CD4-positive, alpha-beta T cell treated with Interleukin-4 for 4 hours (primary cell): ENCODE results near the gene MARK1.
"Not testable (repeated sequence)": the region's sequence is repeated elsewhere in the genome, so short reads cannot be mapped to it uniquely, and the experiment has no call there.

Experiments used
- DNase-seq: peaks from one replicate; pipeline ENCODE4 v3.0.0-alpha.2; 2020

MARK1 gene

DNA sequence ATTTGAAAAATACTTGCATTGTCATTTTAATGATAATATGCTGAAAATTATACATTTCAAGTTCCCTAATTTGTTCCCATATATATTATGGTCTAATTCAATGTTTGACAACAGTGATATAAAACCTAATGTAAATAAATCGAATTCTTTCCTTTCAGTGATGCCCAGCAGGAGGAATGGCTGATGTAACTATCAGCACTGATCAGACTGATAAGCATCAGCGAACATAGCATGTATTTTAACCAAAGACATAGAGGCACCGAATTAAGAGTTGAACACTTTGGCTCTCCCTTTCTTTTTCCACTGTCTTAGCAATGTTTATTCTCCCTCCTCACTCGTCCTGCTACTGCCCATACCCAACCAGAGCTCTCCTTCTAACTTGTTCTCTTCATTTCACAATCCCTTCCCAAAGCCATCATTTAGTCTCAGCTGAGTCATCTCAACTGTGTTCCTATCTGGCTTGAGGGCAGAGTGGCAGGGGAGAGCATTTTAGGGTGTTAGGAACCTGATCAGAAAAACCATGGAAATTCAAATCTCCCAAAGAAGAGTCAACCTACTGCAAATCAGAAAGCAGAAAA, 103.4 kb downstream of the MARK1 start:
- DNase-seq, result no peak

DNA sequence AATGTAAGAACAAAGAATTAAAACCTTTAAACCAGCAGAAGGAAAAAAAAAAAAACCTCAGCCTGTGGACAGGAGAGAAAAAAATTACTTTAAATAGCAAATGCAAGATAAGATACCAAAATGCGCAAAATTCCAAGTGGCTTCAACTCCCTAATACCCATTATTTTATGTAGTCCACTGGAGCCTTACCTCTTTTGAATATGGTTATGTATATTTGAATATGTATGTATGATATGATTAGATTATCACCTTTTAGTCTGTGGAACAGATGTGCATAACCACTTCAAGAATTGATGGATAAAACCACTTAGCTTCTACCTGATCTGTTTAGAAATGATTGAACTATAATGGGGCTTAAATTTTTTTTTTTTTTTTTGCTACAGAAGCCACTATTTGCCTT, 109.8 kb downstream of the MARK1 start:
- no peak for DNase-seq

DNA sequence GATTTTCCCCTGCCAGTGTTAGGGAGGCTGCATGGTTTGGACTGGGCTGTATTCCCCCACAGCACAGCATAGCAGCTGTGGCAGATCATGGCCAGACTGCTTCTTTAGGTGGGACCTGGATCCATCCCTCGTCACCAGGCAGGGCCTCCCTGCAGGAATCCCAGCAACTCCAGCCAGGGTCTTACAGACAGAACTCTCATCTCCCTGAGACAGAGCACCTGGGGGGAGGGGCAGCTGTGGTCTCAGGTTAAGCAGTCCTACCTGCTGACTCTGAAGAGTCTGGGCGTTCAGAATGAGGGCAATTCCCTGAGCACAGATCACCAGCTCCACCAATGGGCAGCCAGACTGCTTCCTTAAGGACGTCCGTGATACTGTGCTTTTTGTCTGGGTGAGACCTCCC, 114.3 kb downstream of the MARK1 start:
- no peak for DNase-seq

DNA sequence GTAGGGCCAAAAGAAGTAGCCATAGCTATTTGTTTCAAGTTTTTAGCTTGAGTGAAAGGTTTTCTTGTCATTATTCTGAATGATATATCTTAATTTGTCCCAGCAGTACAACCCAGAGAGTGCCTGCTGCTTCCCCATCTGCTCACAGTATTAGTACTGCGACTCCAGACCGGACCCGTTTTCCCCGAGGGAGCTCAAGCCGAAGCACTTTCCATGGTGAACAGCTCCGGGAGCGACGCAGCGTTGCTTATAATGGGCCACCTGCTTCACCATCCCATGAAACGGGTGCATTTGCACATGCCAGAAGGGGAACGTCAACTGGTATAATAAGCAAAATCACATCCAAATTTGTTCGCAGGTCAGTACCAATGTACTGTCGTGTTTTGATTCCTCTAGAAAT, 125.1 kb downstream of the MARK1 start:
- no peak for DNase-seq

DNA sequence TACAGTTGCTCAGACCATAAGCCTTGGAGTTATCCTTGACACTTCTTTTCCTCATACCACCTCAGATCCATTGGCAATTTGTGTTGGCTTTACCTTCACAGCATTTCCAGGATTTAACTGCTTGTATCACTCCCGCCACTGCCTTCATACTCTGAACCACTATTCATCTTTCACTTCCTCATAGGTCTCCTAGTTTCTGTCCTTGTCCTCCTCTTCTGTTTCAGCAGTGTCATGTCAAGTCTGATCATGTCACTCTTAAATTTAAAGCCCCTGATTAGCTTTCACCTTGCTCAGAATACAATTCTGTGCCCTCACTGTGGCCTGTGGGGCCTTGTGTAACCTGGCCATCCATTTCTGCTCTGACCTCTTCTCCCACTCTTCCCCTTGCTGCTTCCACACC, 127.6 kb downstream of the MARK1 start:
- DNase-seq, result no peak

DNA sequence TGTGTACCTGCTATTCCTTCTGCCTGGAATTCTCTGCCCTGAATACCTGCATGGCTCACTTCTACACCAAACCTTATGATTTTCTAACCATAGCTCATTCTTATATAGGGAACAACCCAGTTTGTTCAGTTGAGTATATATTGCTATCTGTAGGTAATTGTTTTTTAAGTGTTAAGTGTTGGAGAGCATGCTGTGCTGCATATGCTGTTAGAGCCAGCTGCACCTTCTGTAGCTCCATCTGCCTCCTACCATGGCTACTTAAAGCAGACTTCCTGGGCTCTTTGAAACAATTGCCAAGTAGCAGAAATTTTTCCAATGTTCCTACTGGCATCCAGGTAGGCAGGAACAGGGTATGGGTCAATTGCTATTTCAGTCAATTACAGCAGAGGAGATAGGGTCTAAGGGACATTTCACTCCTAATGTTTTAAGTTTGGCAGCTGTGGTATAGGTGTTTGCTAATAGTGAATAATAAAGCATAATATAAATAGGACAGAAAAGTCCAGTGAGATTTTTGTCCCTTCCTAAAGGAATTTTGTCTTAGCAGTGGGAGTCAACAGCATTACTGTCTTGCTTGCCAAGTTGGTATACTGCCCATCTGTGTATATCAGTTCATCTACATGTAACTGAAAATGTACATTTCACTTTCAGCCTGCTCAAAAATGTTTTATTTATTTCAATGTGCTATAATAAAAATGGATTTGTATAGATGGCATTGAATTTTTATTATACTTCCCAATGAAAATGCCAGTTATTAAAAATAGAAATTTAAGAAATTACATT, 128.2 kb downstream of the MARK1 start:
- DNase-seq, result no peak

DNA sequence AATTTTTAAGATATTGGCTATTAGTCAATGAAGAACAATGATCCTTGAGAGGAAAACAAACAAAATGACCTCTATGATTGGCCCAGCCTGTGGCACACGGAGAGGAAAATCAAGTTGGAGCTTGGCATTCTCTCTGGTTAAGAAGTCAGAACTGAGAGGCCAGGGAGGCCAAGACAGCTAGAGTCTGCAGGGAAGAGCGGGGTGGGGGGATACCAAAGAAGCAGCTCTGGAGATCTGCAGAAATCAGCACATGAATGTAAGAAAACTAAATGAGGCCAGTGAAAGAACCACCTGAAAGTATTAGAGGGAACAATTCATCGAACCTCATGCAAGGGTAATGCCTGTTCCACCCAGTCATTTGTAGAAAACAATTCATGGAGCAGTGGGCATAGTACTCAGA, 138.4 kb downstream of the MARK1 start:
- no peak for DNase-seq

DNA sequence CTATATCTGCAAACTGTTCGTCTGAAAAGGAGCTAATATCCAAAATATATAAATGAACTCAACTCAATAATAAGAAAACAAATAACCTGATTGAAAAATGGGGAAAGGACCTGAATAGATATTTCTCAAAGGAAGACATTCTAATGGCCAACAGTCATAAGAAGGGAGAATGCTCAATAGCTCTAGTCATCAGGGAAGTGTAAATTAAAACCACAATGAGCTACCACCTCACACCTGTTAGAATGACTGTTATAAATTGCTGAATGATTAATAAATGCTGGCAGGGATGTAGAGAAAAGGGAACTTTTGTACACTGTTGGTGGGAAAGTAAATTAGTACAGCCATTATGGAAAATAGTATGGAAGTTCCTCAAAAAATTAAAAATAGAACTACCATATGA, 141.1 kb downstream of the MARK1 start:
- DNase-seq, result no peak

DNA sequence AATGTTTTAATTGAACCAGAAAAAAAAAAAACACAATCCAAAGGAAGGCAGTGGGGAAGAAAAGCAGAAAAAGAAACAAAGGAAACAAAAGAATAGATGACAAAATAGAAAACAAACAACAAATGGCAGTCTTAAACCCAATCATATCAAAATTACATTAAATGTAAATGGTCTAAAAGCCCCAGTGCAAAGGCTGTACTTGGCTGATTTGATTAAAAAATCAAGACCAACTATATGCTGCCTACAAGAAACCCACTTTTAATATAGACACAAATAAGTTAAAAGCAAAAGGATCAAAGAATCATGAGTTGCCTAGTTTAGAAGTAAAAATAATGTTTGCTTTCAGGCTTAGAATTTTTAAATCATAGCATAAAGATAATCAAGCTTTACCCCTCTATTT, 142.4 kb downstream of the MARK1 start:
- no peak for DNase-seq

DNA sequence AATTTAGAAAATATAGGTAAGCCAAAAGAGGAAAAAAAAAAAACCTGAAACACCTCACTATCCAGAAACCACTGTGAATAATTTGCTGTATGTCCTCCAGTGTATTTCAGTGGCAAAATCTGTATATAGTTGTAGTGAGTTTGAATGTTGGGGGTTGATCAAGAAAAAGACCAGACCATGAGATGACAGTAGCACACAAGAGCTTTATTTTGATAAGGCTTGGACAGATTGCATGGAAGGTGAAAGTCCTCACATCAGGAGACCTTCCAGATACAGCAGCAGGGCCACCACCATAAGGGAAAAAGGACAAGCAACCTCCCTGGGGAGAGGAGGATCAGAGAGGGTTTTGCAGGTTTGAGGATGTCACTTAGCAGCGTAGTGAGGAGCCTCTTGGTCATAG, 146.0 kb downstream of the MARK1 start:
- no peak for DNase-seq

DNA sequence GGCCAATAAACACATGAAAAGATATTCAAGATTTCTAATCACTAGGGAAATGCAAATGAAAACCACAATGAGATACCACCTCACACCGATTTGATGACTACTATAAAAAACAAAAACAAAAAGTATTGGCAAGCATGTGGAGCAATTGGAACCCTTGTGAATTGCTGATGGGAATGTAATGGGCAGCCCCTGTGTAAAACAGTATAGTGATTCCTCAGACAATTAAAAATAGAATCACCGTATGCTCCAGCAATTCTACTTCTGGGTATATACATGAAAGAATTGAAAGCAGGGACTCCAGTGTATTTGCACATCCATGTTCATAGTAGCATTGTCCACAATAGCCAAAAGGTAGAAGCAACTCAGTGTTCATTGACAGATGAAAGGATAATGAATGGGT, 149.3 kb downstream of the MARK1 start:
- no peak for DNase-seq

DNA sequence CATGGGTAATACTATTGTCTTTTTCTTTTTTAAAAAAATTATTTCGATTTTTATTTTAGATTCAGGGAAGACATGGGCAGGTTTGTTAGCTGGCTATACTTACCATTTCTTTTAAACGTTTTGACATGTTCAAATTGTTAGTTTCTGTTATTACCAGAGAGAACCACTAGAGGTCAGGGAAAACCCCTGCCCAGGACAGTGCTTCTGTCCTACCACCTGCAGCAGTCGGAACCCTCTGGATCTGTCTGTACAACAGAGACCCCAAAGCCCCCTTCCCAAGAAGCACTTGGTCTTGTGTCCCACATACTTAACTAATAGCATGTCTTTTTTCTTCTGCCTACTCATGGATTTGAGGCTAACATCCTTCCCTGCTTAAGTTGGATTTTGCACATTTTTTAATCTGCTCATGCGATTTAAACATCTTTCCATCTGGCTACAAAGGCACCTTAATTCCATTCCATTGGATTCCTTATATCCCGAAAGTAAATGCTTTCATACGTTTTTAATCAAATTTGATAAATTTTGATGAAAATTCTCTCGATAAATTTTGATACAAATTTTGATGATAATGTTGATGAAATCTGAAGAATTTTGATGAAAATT, 152.2 kb downstream of the MARK1 start:
- DNase-seq, result peak; percentile 28

DNA sequence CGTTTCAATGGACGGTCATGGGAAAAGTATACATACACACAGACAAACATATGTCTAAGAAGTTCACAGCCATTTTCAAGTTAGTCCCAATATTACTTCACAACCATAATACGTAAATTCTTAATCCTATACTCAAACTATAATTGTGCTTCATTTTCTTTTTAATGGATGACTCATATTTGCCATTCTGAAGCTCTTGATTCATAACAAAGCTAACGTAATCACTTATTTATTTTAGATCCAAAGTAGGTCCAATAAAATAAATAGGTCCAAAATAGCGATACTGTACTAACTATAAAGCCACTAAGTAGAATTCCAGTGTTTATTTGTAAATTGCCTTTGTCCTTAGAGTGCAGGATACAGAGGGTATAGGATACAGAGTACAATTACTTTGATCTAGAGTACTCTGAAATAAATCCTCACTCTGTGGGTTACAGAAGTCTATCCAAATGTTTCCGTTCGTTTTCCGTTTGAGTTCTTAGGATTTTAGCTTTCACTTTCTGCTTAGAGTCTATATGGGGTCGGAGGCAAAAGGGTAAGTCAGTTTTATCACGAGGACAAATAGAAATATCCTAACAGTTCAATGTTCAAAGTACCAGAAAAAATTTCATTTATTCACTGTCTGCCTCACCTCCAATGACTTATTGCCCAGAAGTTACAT, 153.4 kb downstream of the MARK1 start:
- DNase-seq, result no peak

DNA sequence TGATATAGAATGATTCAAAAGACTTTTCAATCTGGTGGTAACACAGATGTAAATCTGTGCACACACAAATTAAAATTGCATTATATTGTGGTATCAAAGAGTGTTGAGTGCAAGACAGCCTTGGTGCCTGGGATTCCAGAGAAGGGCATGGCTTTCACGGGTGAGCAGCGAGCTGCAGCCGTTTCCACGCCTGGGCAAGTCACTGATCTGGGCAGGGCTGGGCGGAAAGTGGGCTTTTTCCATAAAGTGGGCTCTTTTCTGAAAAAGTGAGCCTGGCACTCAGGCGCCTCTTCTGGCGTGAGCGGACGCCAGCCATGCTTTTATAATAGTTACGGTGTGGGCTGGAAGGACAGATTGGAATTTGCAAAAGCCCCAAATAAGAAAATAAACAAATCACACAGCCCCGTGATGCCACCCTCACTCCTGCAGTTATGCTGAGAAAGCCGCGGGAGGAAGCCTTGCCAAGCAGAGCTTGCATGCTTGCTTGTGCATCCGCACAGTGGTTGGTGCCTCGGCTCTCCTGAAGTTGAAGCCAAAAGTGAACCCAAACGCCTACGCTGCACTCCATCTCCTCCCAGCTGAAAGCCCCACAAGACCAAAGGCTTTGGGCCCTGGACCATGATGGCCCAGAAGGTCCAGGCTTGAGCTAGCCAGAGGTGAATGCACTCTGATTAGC, 155.1 kb downstream of the MARK1 start:
- no peak for DNase-seq

DNA sequence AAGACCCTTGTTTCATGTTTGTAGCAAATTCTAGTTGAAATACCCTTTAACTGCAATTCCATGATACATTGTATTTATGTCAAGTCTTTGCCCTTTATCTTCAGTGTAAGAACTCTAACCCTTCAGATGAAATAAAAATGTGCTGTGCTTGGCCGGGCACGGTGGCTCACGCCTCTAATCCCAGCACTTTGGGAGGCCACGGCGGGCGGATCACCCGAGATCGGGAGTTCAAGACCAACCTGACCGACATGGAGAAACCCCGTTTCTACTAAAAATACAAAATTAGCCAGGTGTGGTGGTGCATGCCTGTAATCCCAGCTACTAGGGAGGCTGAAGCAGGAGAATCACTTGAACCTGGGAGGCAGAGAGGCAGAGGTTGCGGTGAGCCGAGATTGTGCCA, 155.8 kb downstream of the MARK1 start:
- DNase-seq, result not testable (repeated sequence)

DNA sequence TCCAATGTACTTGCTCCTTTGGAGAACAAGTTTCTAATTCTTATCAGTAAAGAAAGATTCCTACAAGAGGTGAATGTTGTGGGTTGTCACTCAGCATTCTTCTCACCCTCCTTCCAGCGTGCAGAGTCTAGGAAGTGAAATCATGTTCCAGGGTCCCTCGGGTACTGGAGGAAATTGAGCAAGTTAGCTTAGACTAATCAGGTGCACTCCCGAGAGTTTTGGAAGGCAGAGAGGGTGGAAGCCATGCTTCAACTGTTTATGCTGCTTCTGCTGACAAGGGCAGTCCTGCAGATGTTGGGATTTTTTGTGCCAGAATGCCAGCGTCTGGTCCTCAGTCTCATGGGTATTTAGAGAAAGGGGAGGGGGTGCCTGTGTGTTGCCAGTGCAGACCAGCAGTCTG, 157.0 kb downstream of the MARK1 start:
- no peak for DNase-seq

DNA sequence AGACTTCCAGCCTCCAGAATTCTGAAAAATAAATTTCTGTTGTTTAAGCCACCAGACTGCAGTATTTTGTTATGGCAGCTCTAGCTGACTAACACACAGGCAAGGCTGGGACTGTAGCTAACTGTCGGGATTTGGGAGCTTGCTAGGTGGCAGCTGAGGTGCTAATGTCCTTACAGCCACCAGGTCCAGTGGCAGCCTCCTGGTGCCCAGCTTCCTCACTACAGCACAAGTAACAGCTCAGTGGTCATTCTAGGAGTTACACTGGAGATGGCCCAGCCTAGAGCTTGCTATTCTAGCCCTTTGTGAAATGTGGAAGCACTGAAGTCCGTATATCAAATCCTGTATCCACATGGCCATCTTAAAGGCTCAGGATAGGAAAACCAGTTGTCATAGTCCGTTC, 157.9 kb downstream of the MARK1 start:
- no peak for DNase-seq

DNA sequence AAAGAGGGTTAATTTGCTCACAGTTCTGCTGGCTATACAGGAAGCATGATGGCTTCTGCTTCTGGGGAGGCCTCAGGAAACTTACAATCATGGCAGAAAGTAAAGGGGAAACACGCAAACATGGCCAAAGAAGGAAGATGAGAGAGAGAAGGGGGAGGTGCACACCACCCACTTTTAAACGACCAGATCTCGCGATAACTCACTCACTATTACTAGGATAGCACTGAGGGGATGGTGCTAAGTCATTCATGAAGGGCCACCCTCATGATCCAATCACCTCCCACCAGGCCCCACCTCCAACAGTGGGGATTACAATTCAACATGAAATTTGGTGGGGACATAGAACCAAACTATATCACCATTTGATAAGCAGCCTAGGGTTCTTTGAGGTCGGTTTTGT, 159.9 kb downstream of the MARK1 start:
- no peak for DNase-seq

DNA sequence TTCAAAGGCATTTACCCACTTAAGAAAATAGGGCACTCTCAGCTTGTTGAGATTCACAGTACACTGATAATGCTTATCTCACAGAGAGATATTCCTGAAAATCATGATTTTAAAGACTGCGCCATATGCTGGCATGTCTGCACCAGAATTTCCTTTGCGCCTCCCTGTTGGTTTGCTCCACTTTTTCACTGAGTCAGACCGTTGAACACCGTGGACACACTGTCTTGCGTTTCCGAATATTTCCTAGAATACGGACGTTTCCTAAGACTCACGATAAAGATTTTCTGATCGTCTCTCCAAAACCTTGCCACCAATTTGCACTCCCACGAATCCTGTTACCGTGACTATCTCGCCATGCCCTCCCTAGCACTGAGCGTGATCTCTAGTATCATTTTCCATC, 161.7 kb downstream of the MARK1 start:
- no peak for DNase-seq

DNA sequence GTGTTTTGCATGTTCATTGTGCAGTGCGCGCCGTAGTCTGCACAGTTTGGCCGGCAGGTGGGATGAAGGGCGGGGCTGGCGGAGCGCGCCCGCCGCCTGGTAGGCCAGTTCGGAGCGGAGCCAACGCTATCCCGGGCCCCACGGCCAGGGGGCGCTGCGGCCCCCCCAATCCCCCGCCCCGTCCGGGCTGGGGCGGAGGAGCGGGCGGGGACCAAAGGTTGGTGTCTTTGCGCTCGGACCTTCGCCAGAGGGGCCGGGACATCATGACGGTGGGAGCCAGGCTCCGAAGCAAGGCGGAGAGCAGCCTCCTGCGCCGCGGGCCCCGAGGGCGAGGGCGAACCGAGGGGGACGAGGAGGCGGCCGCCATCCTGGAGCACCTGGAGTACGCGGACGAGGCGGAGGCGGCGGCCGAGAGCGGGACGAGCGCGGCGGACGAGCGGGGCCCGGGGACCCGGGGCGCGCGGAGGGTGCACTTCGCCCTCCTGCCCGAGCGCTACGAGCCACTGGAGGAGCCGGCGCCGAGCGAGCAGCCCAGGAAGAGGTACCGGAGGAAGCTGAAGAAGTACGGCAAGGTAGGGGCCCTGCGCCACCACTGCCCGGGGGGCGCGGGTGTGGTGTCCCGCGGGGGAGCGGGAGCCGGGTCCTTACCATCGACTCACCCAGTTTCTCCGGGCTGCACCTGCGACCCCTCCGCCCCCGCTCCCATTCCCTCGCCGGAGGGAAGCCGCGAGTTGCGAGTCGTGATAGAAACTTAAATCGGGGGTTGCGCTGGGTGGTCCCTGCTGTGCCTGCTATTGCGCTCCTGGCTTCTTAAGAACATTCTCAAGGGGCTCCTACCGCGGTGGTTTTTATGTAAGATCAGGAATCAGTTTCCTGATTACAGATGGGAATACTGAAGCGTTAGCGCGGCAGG, 162.5 kb downstream of the MARK1 start, which contains the start of gene C1orf115:
Gene C1orf115 (plus strand): TSS at position 224 of the 913 bp plus-strand sequence. CDS start 40 bp downstream, at position 264.
- DNase-seq, result peak; percentile 57

DNA sequence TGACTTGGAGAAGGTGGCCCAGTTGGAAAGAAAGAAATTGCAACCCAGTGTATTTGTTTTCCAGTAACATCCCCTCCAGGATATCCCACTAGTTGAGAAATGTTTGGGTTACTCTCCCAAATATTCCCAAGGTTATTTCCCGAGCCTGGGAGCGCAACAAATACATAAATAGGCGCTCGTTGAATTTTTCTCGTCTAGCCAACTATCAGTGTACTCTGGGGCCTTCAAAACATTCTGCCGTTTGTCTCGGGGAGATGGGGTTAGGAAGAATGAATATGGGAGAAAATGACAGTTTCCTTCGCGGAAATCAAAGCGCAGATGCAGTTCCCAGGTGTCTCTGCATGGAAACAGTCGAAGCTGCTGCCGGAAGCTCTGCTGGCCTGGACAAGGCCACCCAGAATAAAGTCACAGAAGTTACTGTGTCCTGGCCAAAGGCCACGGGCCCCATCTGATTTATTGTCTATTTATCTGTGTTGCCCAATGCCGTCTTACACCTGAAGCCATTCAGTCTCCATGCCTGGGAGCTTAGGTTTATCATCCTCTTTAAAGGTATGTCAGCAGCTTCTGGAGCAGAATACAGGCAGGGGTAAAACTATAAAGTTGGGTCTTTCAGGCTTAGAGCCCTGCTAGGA, 163.2 kb downstream of the MARK1 start:
- no peak for DNase-seq
